Endothelial cell of umbilical vein (primary cell): ENCODE results near the gene BNIPL. TPM values are rescaled to one million over a fixed set of nuclear protein-coding genes. Genes with fewer than 3 reads are reported as not detected.
A peak's percentile ranks its signal among the peaks of the same experiment; 100 is the strongest.

Source experiments
- BruUV-seq: library from RNA; stranded (reverse); fragments of 400-500 nt; replicated peaks from 2 replicates; lab custom pipeline; 2021; lab: Mats Ljungman, UMichigan
- CTCF ChIA-PET: fragments of 300-600, 350-600 bp; sonication (Branson Sonifier 250); formaldehyde crosslinking; loops from one replicate; lab custom pipeline; 2021; ENCODE audit warnings: antibody characterized with exemption, inconsistent platforms; lab: Charles Lee
- POLR2A ChIA-PET: fragments of 300-600, 350-600 bp; sonication (Branson Sonifier 250); formaldehyde crosslinking; loops from one replicate; lab custom pipeline; 2021; ENCODE audit warnings: antibody characterized with exemption, inconsistent platforms; lab: Charles Lee
- DNase-seq: peaks from one replicate; pipeline ENCODE4 v3.0.0-alpha.2; 2011; ENCODE audit warnings: low read depth, low spot score
- FAIRE-seq: peaks from 2 replicates; lab custom pipeline; 2011; peaks lifted over from hg19 to GRCh38; lab: Jason Lieb, UNC
- H2AFZ ChIP-seq: 2 replicates; pipeline ENCODE4 v1.6.0; 2012; ENCODE audit warnings: low read depth, low read length, control low read depth, inconsistent platforms
- H3K27ac ChIP-seq: 2 replicates; pipeline ENCODE4 v1.5.1; 2011; ENCODE audit warnings: low read depth, mild to moderate bottlenecking, control low read depth, low read length, moderate library complexity; ENCODE audit not compliant: insufficient read depth
- H3K27me3 ChIP-seq, 2 experiments: 2 replicates each; pipeline versions ENCODE4 v1.6.0 to v1.6.1; 2011; ENCODE audit warnings: low read length in 2 of 2, mixed read lengths in 1 of 2; ENCODE audit not compliant: control insufficient read depth in 2 of 2, insufficient read depth in 2 of 2
- H3K36me3 ChIP-seq, 2 experiments: 2 replicates in 1 of 2; 3 replicates in 1 of 2; pipeline ENCODE4 v1.5.1; 2011; ENCODE audit warnings: low read length in 2 of 2, mild to moderate bottlenecking in 1 of 2, moderate library complexity in 1 of 2; ENCODE audit not compliant: control insufficient read depth in 2 of 2, insufficient read depth in 2 of 2; ENCODE audit errors: extremely low read depth in 1 of 2
- H3K4me1 ChIP-seq: 3 replicates; pipeline ENCODE4 v1.5.1; 2011; ENCODE audit warnings: mild to moderate bottlenecking, low read length; ENCODE audit not compliant: control insufficient read depth, insufficient read depth; ENCODE audit errors: extremely low read depth
- H3K4me2 ChIP-seq: 2 replicates; pipeline ENCODE4 v1.6.1; 2011; ENCODE audit warnings: low read length, control low read depth, mixed read lengths; ENCODE audit not compliant: insufficient read depth
- H3K4me3 ChIP-seq, 3 experiments: fragments of 200-600 bp in 1 of 3; sonication (generic), shearing (Covaris generic) in 1 of 3; replicated peaks in 1 of 3; 2 replicates each; pipeline ENCODE4 v1.5.1; 2011 to 2016; ENCODE audit warnings: control low read depth in 3 of 3, low read length in 3 of 3, mild to moderate bottlenecking in 2 of 3, inconsistent platforms in 1 of 3, low read depth in 1 of 3, moderate library complexity in 1 of 3; ENCODE audit not compliant: insufficient read depth in 1 of 3
- H3K79me2 ChIP-seq: 2 replicates; pipeline ENCODE4 v1.6.0; 2012; ENCODE audit warnings: low read length, inconsistent platforms; ENCODE audit not compliant: control insufficient read depth, insufficient read depth
- H3K9ac ChIP-seq: replicated peaks from 2 replicates; pipeline ENCODE3; 2011; ENCODE audit warnings: low read length, control low read depth; ENCODE audit not compliant: insufficient read depth; ENCODE audit errors: extremely low read depth
- H3K9me1 ChIP-seq: replicated peaks from 3 replicates; pipeline ENCODE4 v1.6.0; 2011; ENCODE audit warnings: mild to moderate bottlenecking, low read length; ENCODE audit not compliant: control insufficient read depth, insufficient read depth; ENCODE audit errors: extremely low read depth
- H3K9me3 ChIP-seq: replicated peaks from 2 replicates; pipeline ENCODE4 v1.5.1; 2012; ENCODE audit warnings: low read length, inconsistent platforms; ENCODE audit not compliant: control insufficient read depth, insufficient read depth
- H4K20me1 ChIP-seq: replicated peaks from 2 replicates; pipeline ENCODE3; 2011; ENCODE audit warnings: mild to moderate bottlenecking, low read length; ENCODE audit not compliant: control insufficient read depth, insufficient read depth; ENCODE audit errors: extremely low read depth
- EZH2 ChIP-seq: IDR thresholded peaks from 2 replicates; pipeline ENCODE4 v1.6.1; 2012; ENCODE audit warnings: borderline replicate concordance, low read depth, mild to moderate bottlenecking, moderate library complexity, low read length, inconsistent platforms; ENCODE audit not compliant: severe bottlenecking
- MAX ChIP-seq: IDR thresholded peaks from 2 replicates; pipeline ENCODE4 v1.6.1; 2011; ENCODE audit not compliant: insufficient read depth, insufficient read length
- POLR2A ChIP-seq: IDR thresholded peaks from 2 replicates; pipeline ENCODE4 v1.6.1; 2012; ENCODE audit warnings: low read depth, mild to moderate bottlenecking, control low read depth, low read length
- POLR2AphosphoS5 ChIP-seq: IDR thresholded peaks from 2 replicates; pipeline ENCODE4 v1.6.1; 2012; ENCODE audit warnings: low read depth, mild to moderate bottlenecking, control low read depth, low read length, moderate library complexity; ENCODE audit not compliant: insufficient read depth
- dilution Hi-C: fragments of 300-500 bp; cut with MboI; formaldehyde crosslinking; loops from one replicate; pipeline ENCODE4 v1.15.0; 2019; ENCODE audit warnings: low sequenced_read_pairs; ENCODE audit not compliant: extremely low pct_ligation_motif_present
- intact Hi-C: fragments of 100-400 bp; cut with micrococcal nuclease; formaldehyde crosslinking; loops from one replicate; pipeline ENCODE4 v1.10.0; 2022
- polyA plus RNA-seq, 4 experiments: library from polyadenylated mRNA; depleted of rRNA in 3 of 4; stranded (reverse) in 3 of 4; unstranded in 1 of 4; fragments of >200 nt; gene quantifications; 2 replicates each; pipeline versions ENCODE4 v1.2.1 to v1.2.3, GENCODE V29; 2011 to 2012; ENCODE audit warnings: missing spikeins in 1 of 4
- total RNA-seq: library from RNA; stranded (reverse); gene quantifications from 2 replicates; pipeline ENCODE4 v1.2.3, GENCODE V29; 2021

The BNIPL gene
- total and polyA plus RNA-seq, 2 donors (not counting 3 experiments of a cell fraction or from before 2014, with no cell fraction given), result 0.26 to 0.42 TPM

GRCh38 chr1:151060007-151060656, 23.7 kb downstream of the BNIPL start, which contains the start of gene MLLT11:
Gene MLLT11 (plus strand): TSS chr1:151060397. CDS start chr1:151067225, 6,828 bp downstream.
- ChIA-PET CTCF (interaction anchor here (0.8 to 6.1 kb wide), 7 partner anchors 11 to 136 kb away, joined by 3 to 39 read pairs (median 5); partner anchors contain the start of genes C1orf56, GABPB2 and MINDY1), POLR2A (interaction anchor here (0.9 kb wide), 1 partner anchor 11 kb away, joined by 5 read pairs; no protein-coding TSS in a partner anchor)
- H3K79me2 ChIP-seq, result peaks cover 95% of the 10 kb centered on the region
- H3K27me3 ChIP-seq, result no peaks in the 10 kb centered on the region
- peaks cover 35% of the 10 kb centered on the region for H3K4me1 ChIP-seq
- H3K36me3 ChIP-seq, result peaks cover 11 to 13% of the 10 kb centered on the region in 2 experiments
- peak within 1 kb of the TSS; percentile 82 to 94 (median 91) for H3K4me3 ChIP-seq
- DNase-seq, result peak; percentile 72
- dilution Hi-C loops, result no loop called here
- TF ChIP-seq POLR2AphosphoS5 (peak; percentile 43), MAX (no peak), POLR2A (peak; percentile 57)
- H4K20me1 ChIP-seq, result peaks cover 9% of the 10 kb centered on the region
- H3K27ac ChIP-seq, result peak within 1 kb of the TSS; percentile 91
- H3K9me1 ChIP-seq, result no peaks in the 10 kb centered on the region
- peak; percentile 94 for FAIRE-seq
- BruUV-seq, result TSS peak; percentile 48
- peak within 1 kb of the TSS; percentile 77 for H2AFZ ChIP-seq
- H3K4me2 ChIP-seq, result peak within 1 kb of the TSS; percentile 96
- intact Hi-C loops, result no loop called here
- H3K9me3 ChIP-seq, result no peaks in the 10 kb centered on the region
- H3K9ac ChIP-seq, result peak within 1 kb of the TSS; percentile 90

- H3K4me2 ChIP-seq, result peak overlapping the region; percentile 96
- peak overlapping the region; percentile 82 to 94 (median 91) for H3K4me3 ChIP-seq
- H3K79me2 ChIP-seq, result peaks cover 95% of the 10 kb centered on the region
- DNase-seq (peak; percentile 41), FAIRE-seq (peak; percentile 67)
- H3K36me3 ChIP-seq, result peaks cover 4 to 6% of the 10 kb centered on the region in 2 experiments
- no TSS peak for BruUV-seq
- TF ChIP-seq POLR2AphosphoS5 (peak; percentile 27), EZH2 (no peak)
- CTCF ChIA-PET, result interaction anchor here (0.8 to 6.1 kb wide), 4 partner anchors 10 to 36 kb away, joined by 3 to 39 read pairs (median 17); partner anchors contain the start of genes C1orf56 and GABPB2
- H4K20me1 ChIP-seq, result peaks cover 4% of the 10 kb centered on the region
- peak overlapping the region; percentile 91 for H3K27ac ChIP-seq
- dilution Hi-C loops (no loop called here), intact Hi-C loops (loop anchor here (1.0 kb wide), 1 partner anchor 9 kb away; the partner anchor contains the start of gene GABPB2)
- H3K27me3 ChIP-seq, result no peaks in the 10 kb centered on the region
- POLR2A ChIA-PET, result interaction anchor here (0.9 kb wide), 1 partner anchor 11 kb away, joined by 5 read pairs; no protein-coding TSS in a partner anchor
- no peaks in the 10 kb centered on the region for H3K9me3 ChIP-seq
- H3K9ac ChIP-seq, result peak overlapping the region; percentile 90
- no peaks in the 10 kb centered on the region for H3K9me1 ChIP-seq
- peak overlapping the region; percentile 77 for H2AFZ ChIP-seq
- peaks cover 35% of the 10 kb centered on the region for H3K4me1 ChIP-seq
Measured at GRCh38 chr1:151060657-151061421, 24.5 kb downstream of the BNIPL start.
